ENCODE measurements around the gene MAN1C1.

GRCh38 chr1:25640646-25641328 is 24.2 kb downstream of the MAN1C1 start:
- no peak for TF ChIP-seq CTCF (conservative IDR thresholded peaks at IDR 0.05)
- TF ChIP-seq ZFX (IDR thresholded peaks at IDR 0.05): no peak

Data from C4-2B (cell line).